Gastroesophageal sphincter (tissue), 4 donors: ENCODE results near the gene ASIC1. TPM values are rescaled to one million over a fixed set of nuclear protein-coding genes. Genes with fewer than 3 reads are reported as not detected.

Experiments
- ATAC-seq: fragments of 150-250 bp; one replicate; pipeline ENCODE4 v1.9.1; 2016; ENCODE audit warnings: mild to moderate bottlenecking, moderate library complexity
- H3K27ac ChIP-seq, 4 donors: fragments of 200-600 bp; sonication (generic) in 3 of 4; 1 replicate in 3 of 4; 2 replicates in 1 of 4; pipeline ENCODE4 v1.5.1; 2016 to 2019
- H3K27me3 ChIP-seq: fragments of 200-600 bp; sonication (generic); one replicate; pipeline ENCODE4 v1.5.1; 2019
- H3K36me3 ChIP-seq, 2 donors: fragments of 200-600 bp; sonication (generic); one replicate each; pipeline ENCODE4 v1.5.1; 2019; ENCODE audit warnings: control low read depth in 1 of 2
- H3K4me1 ChIP-seq, 3 donors: fragments of 200-600 bp; sonication (generic); 1 replicate in 2 of 3; 2 replicates in 1 of 3; pipeline ENCODE4 v1.5.1; 2016 to 2019; ENCODE audit warnings: control low read depth in 2 of 3
- H3K4me3 ChIP-seq, 2 donors: fragments of 200-600 bp; sonication (generic); one replicate each; pipeline ENCODE4 v1.5.1; 2019; ENCODE audit warnings: mild to moderate bottlenecking in 1 of 2, moderate library complexity in 1 of 2
- H3K9me3 ChIP-seq, 3 donors: fragments of 200-600 bp; sonication (generic); one replicate each; pipeline ENCODE4 v1.5.1; 2017 to 2019; ENCODE audit warnings: control low read depth in 2 of 3
- CTCF ChIP-seq, 4 experiments: fragments of 200-600 bp in 2 of 4; fragments of 450-650 bp in 2 of 4; sonication (generic) in 1 of 4; IDR thresholded peaks; one replicate each; pipeline ENCODE4 v1.5.1; 2017 to 2019; ENCODE audit warnings: antibody characterized with exemption in 4 of 4, mild to moderate bottlenecking in 2 of 4, moderate library complexity in 2 of 4
- EP300 ChIP-seq: sonication (generic); formaldehyde crosslinking; IDR thresholded peaks from one replicate; pipeline ENCODE4 v1.6.1; 2017; ENCODE audit warnings: antibody characterized with exemption, mild to moderate bottlenecking
- POLR2A ChIP-seq, 2 donors: fragments of 450-650 bp; IDR thresholded peaks; one replicate each; pipeline ENCODE4 v1.6.1; 2017; ENCODE audit warnings: antibody characterized with exemption in 2 of 2, mild to moderate bottlenecking in 2 of 2, moderate library complexity in 1 of 2
- POLR2AphosphoS5 ChIP-seq: sonication (generic); formaldehyde crosslinking; IDR thresholded peaks from one replicate; pipeline ENCODE4 v1.6.1; 2017; ENCODE audit warnings: antibody characterized with exemption
- WGBS, 2 donors: methylation state at CpG; one replicate each; pipeline ENCODE4 v1.1.5; 2018; ENCODE audit warnings: low coverage in 1 of 2; 5-methylcytosine and 5-hydroxymethylcytosine counted together
- total RNA-seq, 4 donors: library from RNA; depleted of rRNA; stranded (reverse); fragments of >200 nt; gene quantifications; one replicate each; pipeline ENCODE4 v1.1.0, GENCODE V29; 2016

ASIC1 gene
- total RNA-seq, 4 donors from 2014 or later = 0.82 to 4.9 (median 3.1) TPM

GRCh38 chr12:50017641-50018040, 39.8 kb upstream of the ASIC1 start:
- peaks cover 2 to 34% (median 7%) of the 10 kb centered on the region in 3 donors for H3K4me1 ChIP-seq
- H3K36me3 ChIP-seq = peaks cover 0 to 5% of the 10 kb centered on the region in 2 donors
- no peaks in the 10 kb centered on the region for H3K9me3 ChIP-seq
- peak overlapping the region; percentile 63 to 69 (median 66) for H3K27ac ChIP-seq
- H3K4me3 ChIP-seq = no peak overlapping the region
- WGBS, 2 donors = 64 to 66% methylated on average over 6 of the region's 6 CpGs
- H3K27me3 ChIP-seq = no peaks in the 10 kb centered on the region
- ATAC-seq = peak; percentile 77
- no peak for TF ChIP-seq EP300
- peak; percentile 34 for TF ChIP-seq POLR2AphosphoS5
- TF ChIP-seq CTCF (IDR thresholded peaks at IDR 0.05) = no peak
- TF ChIP-seq POLR2A (IDR thresholded peaks at IDR 0.05) = no peak

- peaks cover 0 to 5% of the 10 kb centered on the region in 2 donors for H3K36me3 ChIP-seq
- no peaks in the 10 kb centered on the region for H3K9me3 ChIP-seq
- peak overlapping the region in 3 of 4 donors; percentile 63 to 69 (median 66) for H3K27ac ChIP-seq
- peaks cover 2 to 34% (median 7%) of the 10 kb centered on the region in 3 donors for H3K4me1 ChIP-seq
- WGBS, 2 donors = 18 to 32% methylated on average over 3 of the region's 3 CpGs
- no peaks in the 10 kb centered on the region for H3K27me3 ChIP-seq
- ATAC-seq = no peak
- H3K4me3 ChIP-seq = no peak overlapping the region
- no peak for TF ChIP-seq POLR2AphosphoS5
- no peak for TF ChIP-seq POLR2A (IDR thresholded peaks at IDR 0.05)
- no peak for TF ChIP-seq CTCF (IDR thresholded peaks at IDR 0.05)
Observed at GRCh38 chr12:50018154-50018553, 39.2 kb upstream of the ASIC1 start.

- 98 to 100% methylated on average over 1 to 2 of the region's 2 CpGs for WGBS, 2 donors
- ATAC-seq = no peak
- no peak overlapping the region for H3K4me3 ChIP-seq
Observed at GRCh38 chr12:50018968-50019367, 38.4 kb upstream of the ASIC1 start.

GRCh38 chr12:50019524-50019923, 37.9 kb upstream of the ASIC1 start:
- Histone ChIP-seq H3K4me1 (peaks cover 2 to 36% (median 7%) of the 10 kb centered on the region in 3 donors), H3K36me3 (peaks cover 0 to 1% of the 10 kb centered on the region in 2 donors), H3K27ac (no peak overlapping the region), H3K27me3 (no peaks in the 10 kb centered on the region), H3K9me3 (no peaks in the 10 kb centered on the region), H3K4me3 (no peak overlapping the region)
- no peak for ATAC-seq
- WGBS, 2 donors = 95 to 100% methylated on average over 1 to 2 of the region's 2 CpGs
- TF ChIP-seq POLR2AphosphoS5 = no peak
- TF ChIP-seq CTCF (IDR thresholded peaks at IDR 0.05) = no peak
- TF ChIP-seq POLR2A (IDR thresholded peaks at IDR 0.05) = no peak

More at GRCh38 chr12:50018968-50019367, 38.4 kb upstream of the ASIC1 start:
- no peaks in the 10 kb centered on the region for H3K27me3 ChIP-seq
- H3K36me3 ChIP-seq = peaks cover 0 to 5% of the 10 kb centered on the region in 2 donors
- H3K9me3 ChIP-seq = no peaks in the 10 kb centered on the region
- H3K4me1 ChIP-seq = peaks cover 2 to 34% (median 7%) of the 10 kb centered on the region in 3 donors
- TF ChIP-seq CTCF (IDR thresholded peaks at IDR 0.05) = no peak
- no peak for TF ChIP-seq EP300
- no peak for TF ChIP-seq POLR2AphosphoS5
- no peak for TF ChIP-seq POLR2A (IDR thresholded peaks at IDR 0.05)
- H3K27ac ChIP-seq = no peak overlapping the region

GRCh38 chr12:50021031-50021430, 36.4 kb upstream of the ASIC1 start:
- WGBS, 2 donors = 29 to 68% methylated on average over 4 of the region's 4 CpGs
- no peaks in the 10 kb centered on the region for H3K36me3 ChIP-seq
- H3K9me3 ChIP-seq = no peaks in the 10 kb centered on the region
- H3K4me1 ChIP-seq = peaks cover 2 to 46% (median 10%) of the 10 kb centered on the region in 3 donors
- no peaks in the 10 kb centered on the region for H3K27me3 ChIP-seq
- peak overlapping the region in 1 of 4 donors; percentile 42 for H3K27ac ChIP-seq
- no peak overlapping the region for H3K4me3 ChIP-seq
- no peak for ATAC-seq
- TF ChIP-seq POLR2AphosphoS5 (no peak), POLR2A (IDR thresholded peaks at IDR 0.05) (no peak), CTCF (IDR thresholded peaks at IDR 0.05) (no peak), EP300 (no peak)
